Mesenchymal stem cell (in vitro differentiated cells and primary cell): ENCODE data around the gene NKX6-1.

Experiments
- DNase-seq: peaks from one replicate; pipeline ENCODE4 v3.0.0-alpha.2; 2013
- H2AFZ ChIP-seq: one replicate; pipeline ENCODE4 v1.6.1; 2013; ENCODE audit warnings: low read depth, mild to moderate bottlenecking, control low read depth, inconsistent platforms, low read length, moderate library complexity
- H2AK5ac ChIP-seq: 2 replicates; pipeline ENCODE4 v1.6.1; 2013; ENCODE audit warnings: low read length, moderate library complexity, mild to moderate bottlenecking, inconsistent platforms; ENCODE audit not compliant: severe bottlenecking
- H2BK120ac ChIP-seq: one replicate; pipeline ENCODE4 v1.6.1; 2013; ENCODE audit warnings: low read depth, mild to moderate bottlenecking, inconsistent platforms, low read length, moderate library complexity
- H2BK12ac ChIP-seq, 2 experiments: one replicate each; pipeline ENCODE4 v1.6.1; 2013; ENCODE audit warnings: inconsistent platforms in 2 of 2, low read length in 2 of 2, mild to moderate bottlenecking in 2 of 2, moderate library complexity in 2 of 2, control low read depth in 1 of 2
- H2BK15ac ChIP-seq: one replicate; pipeline ENCODE4 v1.6.1; 2013; ENCODE audit warnings: mild to moderate bottlenecking, low read depth, inconsistent platforms; ENCODE audit not compliant: poor library complexity, severe bottlenecking
- H2BK5ac ChIP-seq: 2 replicates; pipeline ENCODE4 v1.6.1; 2013; ENCODE audit warnings: low read depth, mild to moderate bottlenecking, low read length, control low read depth, inconsistent platforms; ENCODE audit not compliant: poor library complexity, severe bottlenecking
- H3K14ac ChIP-seq, 2 experiments: one replicate each; pipeline ENCODE4 v1.6.1; 2013; ENCODE audit warnings: inconsistent platforms in 2 of 2, low read length in 2 of 2, control low read depth in 1 of 2, mild to moderate bottlenecking in 1 of 2, moderate library complexity in 1 of 2
- H3K18ac ChIP-seq, 2 experiments: one replicate each; pipeline ENCODE4 v1.6.1; 2013; ENCODE audit warnings: inconsistent platforms in 2 of 2, low read length in 2 of 2, control low read depth in 1 of 2, low read depth in 1 of 2, mild to moderate bottlenecking in 1 of 2
- H3K23ac ChIP-seq, 2 experiments: one replicate each; pipeline ENCODE4 v1.6.1; 2013; ENCODE audit warnings: inconsistent platforms in 2 of 2, low read length in 2 of 2, mild to moderate bottlenecking in 2 of 2, moderate library complexity in 2 of 2, control low read depth in 1 of 2
- H3K27ac ChIP-seq: 2 replicates; pipeline ENCODE4 v1.5.1; 2013; ENCODE audit warnings: mild to moderate bottlenecking, moderate library complexity, low read length, control low read depth, inconsistent platforms; ENCODE audit not compliant: poor library complexity, severe bottlenecking
- H3K27me3 ChIP-seq, 2 experiments: 2 replicates each; pipeline versions ENCODE4 v1.6.1 to v1.7.0; 2013; ENCODE audit warnings: low read length in 2 of 2, mild to moderate bottlenecking in 2 of 2, moderate library complexity in 2 of 2, control low read depth in 1 of 2, inconsistent platforms in 1 of 2; ENCODE audit not compliant: control insufficient read depth in 1 of 2, insufficient read depth in 1 of 2
- H3K36me3 ChIP-seq, 2 experiments: 2 replicates each; pipeline versions ENCODE4 v1.6.1 to v1.7.0; 2013; ENCODE audit warnings: low read length in 2 of 2, control low read depth in 1 of 2, inconsistent platforms in 1 of 2, low read depth in 1 of 2, mild to moderate bottlenecking in 1 of 2; ENCODE audit not compliant: insufficient read depth in 2 of 2, control insufficient read depth in 1 of 2
- H3K4ac ChIP-seq, 2 experiments: one replicate each; pipeline ENCODE4 v1.6.1; 2013; ENCODE audit warnings: inconsistent platforms in 2 of 2, low read length in 2 of 2, mild to moderate bottlenecking in 2 of 2, moderate library complexity in 2 of 2, control low read depth in 1 of 2, low read depth in 1 of 2
- H3K4me1 ChIP-seq: 2 replicates; pipeline ENCODE4 v1.6.1; 2013; ENCODE audit warnings: low read depth, low read length, control low read depth; ENCODE audit not compliant: control insufficient read depth, insufficient read depth
- H3K4me2 ChIP-seq: 2 replicates; pipeline ENCODE4 v1.6.1; 2013; ENCODE audit warnings: low read length, mild to moderate bottlenecking, inconsistent platforms; ENCODE audit not compliant: poor library complexity, severe bottlenecking
- H3K4me3 ChIP-seq, 2 experiments: 2 replicates each; pipeline versions ENCODE4 v1.5.1 to v1.7.0; 2013; ENCODE audit warnings: low read length in 2 of 2, mild to moderate bottlenecking in 2 of 2, control low read depth in 1 of 2, low read depth in 1 of 2; ENCODE audit not compliant: insufficient read depth in 1 of 2
- H3K79me1 ChIP-seq: replicated peaks from 2 replicates; pipeline ENCODE4 v1.6.1; 2013; ENCODE audit warnings: mild to moderate bottlenecking, control low read depth, low read length, inconsistent platforms; ENCODE audit not compliant: poor library complexity, severe bottlenecking
- H3K9ac ChIP-seq: 2 replicates; pipeline ENCODE4 v1.7.0; 2013; ENCODE audit warnings: mild to moderate bottlenecking, low read length, moderate library complexity
- H3K9me3 ChIP-seq: 2 replicates; pipeline ENCODE4 v1.7.0; 2013; ENCODE audit warnings: mild to moderate bottlenecking, low read length; ENCODE audit not compliant: control insufficient read depth
- H4K8ac ChIP-seq: one replicate; pipeline ENCODE4 v1.6.1; 2013; ENCODE audit warnings: inconsistent platforms, mild to moderate bottlenecking, low read length, moderate library complexity
- H4K91ac ChIP-seq: one replicate; pipeline ENCODE4 v1.6.1; 2013; ENCODE audit warnings: mild to moderate bottlenecking, low read length, inconsistent platforms
- WGBS: methylation state at CpG from one replicate; pipeline ENCODE4 v1.1.7; 2013; ENCODE audit warnings: mixed read lengths; 5-methylcytosine and 5-hydroxymethylcytosine counted together

The NKX6-1 gene

GRCh38 chr4:84482564-84483563 lies 16.2 kb downstream of the NKX6-1 start:
- no peak overlapping the region for H2BK5ac ChIP-seq
- no peak for DNase-seq

GRCh38 chr4:84481860-84482245 lies 17.2 kb downstream of the NKX6-1 start:
- Histone ChIP-seq H3K27me3 (peaks cover 72 to 92% of the 10 kb centered on the region in 2 experiments), H4K8ac (no peak overlapping the region)
- WGBS: 4% methylated on average over 20 of the region's 20 CpGs

More at GRCh38 chr4:84482564-84483563, 16.2 kb downstream of the NKX6-1 start:
- Histone ChIP-seq H2BK15ac (no peak overlapping the region), H3K4me3 (peak overlapping the region in 1 of 2 experiments; percentile 55), H3K36me3 (no peaks in the 10 kb centered on the region), H3K79me1 (no peaks in the 10 kb centered on the region), H3K23ac (no peak overlapping the region), H3K27ac (no peak overlapping the region), H2AFZ (no peak overlapping the region), H3K9me3 (no peaks in the 10 kb centered on the region), H2BK12ac (no peak overlapping the region), H3K9ac (no peak overlapping the region), H3K4ac (no peak overlapping the region), H3K4me1 (peaks cover 14% of the 10 kb centered on the region), H2BK120ac (no peak overlapping the region), H3K14ac (no peak overlapping the region), H3K4me2 (no peak overlapping the region), H4K8ac (no peak overlapping the region), H4K91ac (peak overlapping the region; percentile 27), H3K27me3 (peaks cover 79 to 94% of the 10 kb centered on the region in 2 experiments), H2AK5ac (no peak overlapping the region), H3K18ac (no peak overlapping the region)
- 9% methylated on average over 69 of the region's 69 CpGs for WGBS

DNA sequence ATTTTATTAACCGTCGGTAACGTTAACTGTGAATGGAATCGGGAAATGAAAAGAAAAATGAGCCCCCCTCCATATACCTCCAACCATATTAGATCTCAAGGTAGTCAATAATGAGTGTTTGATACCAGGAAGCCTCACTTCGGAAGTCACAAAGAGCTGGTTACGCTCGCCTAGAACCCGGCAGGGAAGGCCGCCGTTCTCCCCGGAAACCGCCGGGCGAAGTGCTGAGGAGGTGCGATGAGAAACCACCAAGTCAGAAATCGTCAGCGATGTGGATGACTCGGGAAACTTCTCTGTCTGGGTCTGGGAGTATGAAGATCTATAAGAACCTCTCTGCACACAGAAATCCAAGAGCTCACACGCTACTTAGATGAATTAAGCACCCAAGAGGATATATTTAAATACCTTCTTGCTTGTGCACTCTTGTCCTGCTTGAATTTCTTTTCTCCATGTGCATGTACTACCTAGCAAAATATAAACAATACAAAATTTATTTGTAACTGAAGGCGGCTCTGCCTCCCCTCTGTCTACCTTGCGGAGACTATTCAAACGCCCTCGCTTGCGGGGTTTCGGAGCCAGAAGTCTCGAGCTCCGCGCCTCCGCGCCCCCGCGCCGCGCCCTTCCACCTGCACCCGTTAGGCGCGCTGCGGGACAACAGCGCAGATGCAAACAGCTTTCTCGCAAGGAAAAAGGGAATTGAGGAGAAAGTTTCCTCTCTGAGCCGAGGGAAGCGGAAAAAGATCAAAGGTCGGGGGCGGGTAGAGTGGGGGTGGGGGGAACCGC lies 17.8 kb downstream of the NKX6-1 start:
- H4K8ac ChIP-seq: no peak overlapping the region
- H3K4ac ChIP-seq: no peak overlapping the region
- no peak overlapping the region for H3K14ac ChIP-seq
- no peaks in the 10 kb centered on the region for H3K79me1 ChIP-seq
- peaks cover 68 to 92% of the 10 kb centered on the region in 2 experiments for H3K27me3 ChIP-seq
- H2BK5ac ChIP-seq: no peak overlapping the region
- H2AK5ac ChIP-seq: no peak overlapping the region
- no peaks in the 10 kb centered on the region for H3K36me3 ChIP-seq
- H3K27ac ChIP-seq: no peak overlapping the region
- H3K4me1 ChIP-seq: peaks cover 14% of the 10 kb centered on the region
- H3K18ac ChIP-seq: no peak overlapping the region
- no peak overlapping the region for H2BK12ac ChIP-seq
- no peak overlapping the region for H2AFZ ChIP-seq
- H3K9me3 ChIP-seq: no peaks in the 10 kb centered on the region
- no peak overlapping the region for H4K91ac ChIP-seq
- no peak for DNase-seq
- H2BK15ac ChIP-seq: no peak overlapping the region
- H3K23ac ChIP-seq: no peak overlapping the region
- H3K9ac ChIP-seq: no peak overlapping the region
- no peak overlapping the region for H3K4me2 ChIP-seq
- H2BK120ac ChIP-seq: no peak overlapping the region
- WGBS: 3% methylated on average over 39 of the region's 45 CpGs
- H3K4me3 ChIP-seq: no peak overlapping the region

More at GRCh38 chr4:84481860-84482245, 17.2 kb downstream of the NKX6-1 start:
- H3K18ac ChIP-seq: no peak overlapping the region
- H3K36me3 ChIP-seq: no peaks in the 10 kb centered on the region
- H3K23ac ChIP-seq: no peak overlapping the region
- no peak overlapping the region for H3K4ac ChIP-seq
- no peak overlapping the region for H3K4me2 ChIP-seq
- no peak overlapping the region for H2AK5ac ChIP-seq
- H2AFZ ChIP-seq: no peak overlapping the region
- H3K14ac ChIP-seq: no peak overlapping the region
- H4K91ac ChIP-seq: no peak overlapping the region
- H3K4me3 ChIP-seq: no peak overlapping the region
- peaks cover 14% of the 10 kb centered on the region for H3K4me1 ChIP-seq
- H3K9me3 ChIP-seq: no peaks in the 10 kb centered on the region
- H3K9ac ChIP-seq: no peak overlapping the region
- DNase-seq: no peak
- H2BK120ac ChIP-seq: no peak overlapping the region
- no peak overlapping the region for H2BK5ac ChIP-seq
- no peaks in the 10 kb centered on the region for H3K79me1 ChIP-seq
- H3K27ac ChIP-seq: no peak overlapping the region
- H2BK15ac ChIP-seq: no peak overlapping the region
- H2BK12ac ChIP-seq: no peak overlapping the region

DNA sequence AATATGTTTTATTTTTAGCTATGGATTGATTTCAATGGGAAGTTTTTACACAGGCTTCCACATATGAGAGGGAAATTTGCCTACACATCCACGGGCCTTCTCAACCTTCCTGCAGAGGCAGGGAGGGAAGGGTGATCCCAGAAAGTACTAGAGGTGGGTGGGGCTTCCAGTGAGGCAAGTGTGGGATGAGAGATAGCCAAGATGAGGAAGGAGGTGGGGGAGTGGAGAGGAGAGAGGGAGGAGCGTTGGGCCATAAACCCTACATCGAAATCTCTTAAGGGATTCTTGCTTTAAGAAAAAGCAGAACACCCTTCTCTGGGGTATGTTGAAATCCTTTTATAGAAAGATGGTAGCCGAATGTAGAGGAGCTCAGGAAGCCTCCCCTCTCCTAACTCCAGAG lies 19.0 kb downstream of the NKX6-1 start:
- peaks cover 57 to 83% of the 10 kb centered on the region in 2 experiments for H3K27me3 ChIP-seq
- no peak overlapping the region for H3K4ac ChIP-seq
- WGBS: 35% methylated on average over 4 of the region's 4 CpGs

More for the DNA sequence above, 19.0 kb downstream of the NKX6-1 start:
- Histone ChIP-seq H3K79me1 (no peaks in the 10 kb centered on the region), H4K91ac (no peak overlapping the region), H3K36me3 (no peaks in the 10 kb centered on the region), H2BK5ac (no peak overlapping the region), H2AK5ac (no peak overlapping the region), H3K14ac (no peak overlapping the region), H3K23ac (no peak overlapping the region), H3K4me1 (peaks cover 14% of the 10 kb centered on the region), H2BK12ac (no peak overlapping the region), H2BK120ac (no peak overlapping the region), H3K9me3 (no peaks in the 10 kb centered on the region), H3K9ac (no peak overlapping the region), H3K27ac (no peak overlapping the region), H2AFZ (no peak overlapping the region), H3K4me2 (no peak overlapping the region), H4K8ac (no peak overlapping the region), H3K18ac (no peak overlapping the region), H3K4me3 (no peak overlapping the region), H2BK15ac (no peak overlapping the region)
- DNase-seq: no peak
